GM18951 (cell line): Measurements from ENCODE around the gene STARD3.
"Not testable (repeated sequence)": the region's sequence is repeated elsewhere in the genome, so short reads cannot be mapped to it uniquely, and the experiment has no call there.

Experiments
- POLR2A ChIP-seq: IDR thresholded peaks from 4 replicates; pipeline ENCODE4 v1.6.1; 2011; ENCODE audit warnings: mild to moderate bottlenecking; ENCODE audit not compliant: insufficient read length, insufficient read depth; ENCODE audit errors: extremely low read depth
- in situ Hi-C: fragments of 300-500 bp; cut with MboI; formaldehyde crosslinking; loops from one replicate; pipeline ENCODE4 v1.12.0; 2022; ENCODE audit warnings: low sequenced_read_pairs, mixed read lengths, inconsistent platforms; ENCODE audit not compliant: unreplicated experiment

Gene STARD3

DNA sequence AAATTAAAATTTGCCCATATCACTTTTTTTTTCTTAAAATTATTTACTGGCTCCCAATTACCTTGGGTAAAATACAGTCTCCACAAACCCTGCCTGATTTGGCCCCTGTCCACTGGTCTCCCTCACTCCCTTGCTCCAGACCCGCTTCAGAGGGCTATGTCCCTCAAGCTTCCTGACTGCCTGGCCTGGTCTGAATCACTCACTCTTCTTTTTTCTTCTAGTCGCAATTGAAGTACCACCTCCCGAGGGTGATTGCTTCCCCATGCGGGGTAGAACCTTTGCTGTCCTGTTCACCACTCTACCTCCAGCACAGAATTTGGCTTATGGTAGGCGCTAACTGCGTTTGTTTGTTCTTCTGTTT lies 51.5 kb downstream of the STARD3 start:
- in situ Hi-C loops: no loop called here
- no peak for TF ChIP-seq POLR2A

DNA sequence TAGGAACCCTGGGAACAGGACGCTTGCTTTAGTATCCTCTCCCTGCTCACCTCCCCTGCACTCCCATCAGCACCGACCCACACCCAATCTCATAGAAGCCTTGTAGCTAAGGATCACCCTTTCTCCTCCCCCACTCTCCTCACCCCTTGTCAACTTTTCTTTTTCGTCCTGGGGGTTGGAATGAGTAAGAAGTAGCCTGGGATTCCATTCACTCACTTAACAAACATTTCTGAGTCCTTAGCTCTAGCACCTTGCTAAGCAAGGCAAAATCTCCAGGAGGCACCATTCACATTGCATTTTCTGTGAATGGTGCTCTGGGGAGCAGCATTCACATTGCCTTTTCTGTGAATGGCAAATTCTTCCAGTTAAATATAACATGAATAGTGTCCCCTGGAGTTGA lies 52.0 kb downstream of the STARD3 start:
- no peak for TF ChIP-seq POLR2A
- in situ Hi-C loops: no loop called here

DNA sequence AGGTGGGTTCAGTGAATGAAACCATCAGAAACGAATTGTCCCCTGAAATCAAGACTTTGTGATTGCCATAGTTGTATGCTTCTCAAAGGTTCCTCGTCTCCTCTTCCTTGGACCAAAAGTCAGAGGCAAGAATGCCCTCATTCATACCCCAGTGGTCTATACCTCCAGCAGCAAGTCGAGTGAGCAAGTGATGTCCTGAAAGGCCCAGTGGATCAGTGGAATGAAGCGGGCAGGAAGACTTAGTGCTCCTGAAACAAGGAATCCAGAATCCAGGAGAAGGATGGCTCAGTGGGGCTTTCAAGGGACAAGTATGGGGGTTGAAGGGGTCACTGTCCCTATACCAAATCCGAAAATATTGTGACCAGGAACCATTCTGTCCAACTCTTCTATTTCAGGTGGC lies 57.6 kb downstream of the STARD3 start:
- in situ Hi-C loops: no loop called here

DNA sequence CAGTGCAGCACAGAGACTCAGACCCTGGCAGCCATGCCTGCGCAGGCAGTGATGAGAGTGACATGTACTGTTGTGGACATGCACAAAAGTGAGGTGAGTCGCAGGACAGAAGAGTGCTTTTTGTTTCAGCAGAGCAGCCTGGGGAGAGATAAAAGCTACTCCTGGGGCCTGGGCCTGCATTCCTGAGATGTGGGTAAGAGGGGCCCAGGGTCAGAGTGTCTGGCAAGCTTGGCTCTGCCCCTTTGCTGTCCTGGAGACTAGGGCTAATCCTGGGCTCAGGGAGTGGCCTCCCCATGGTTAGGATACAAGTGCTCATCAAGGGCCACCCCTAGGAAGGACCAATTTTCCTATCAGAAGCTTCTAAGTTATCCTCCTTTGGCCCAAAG lies 58.1 kb downstream of the STARD3 start:
- no peak for TF ChIP-seq POLR2A
- in situ Hi-C loops: no loop called here

More for the DNA sequence above, 57.6 kb downstream of the STARD3 start:
- no peak for TF ChIP-seq POLR2A

DNA sequence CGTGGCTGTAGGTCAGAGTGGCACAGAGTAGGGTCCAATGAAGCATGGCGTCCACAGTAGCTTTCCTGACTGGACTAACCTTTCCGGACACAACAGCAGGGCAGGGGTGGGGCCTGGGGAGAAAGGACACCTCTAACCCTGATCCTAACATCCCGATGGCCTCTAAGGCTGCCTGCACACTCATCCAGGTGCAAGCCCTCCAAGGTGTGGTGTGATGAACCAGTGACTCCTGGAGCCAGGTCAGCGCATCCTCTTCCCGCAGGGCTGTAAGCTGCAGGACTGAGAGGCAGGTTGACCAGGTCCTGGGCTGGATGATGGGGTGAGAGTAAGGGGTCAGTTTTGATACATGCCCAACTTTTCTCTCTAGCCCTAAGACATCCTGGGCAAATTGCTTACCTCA lies 59.8 kb downstream of the STARD3 start:
- in situ Hi-C loops: no loop called here
- no peak for TF ChIP-seq POLR2A

DNA sequence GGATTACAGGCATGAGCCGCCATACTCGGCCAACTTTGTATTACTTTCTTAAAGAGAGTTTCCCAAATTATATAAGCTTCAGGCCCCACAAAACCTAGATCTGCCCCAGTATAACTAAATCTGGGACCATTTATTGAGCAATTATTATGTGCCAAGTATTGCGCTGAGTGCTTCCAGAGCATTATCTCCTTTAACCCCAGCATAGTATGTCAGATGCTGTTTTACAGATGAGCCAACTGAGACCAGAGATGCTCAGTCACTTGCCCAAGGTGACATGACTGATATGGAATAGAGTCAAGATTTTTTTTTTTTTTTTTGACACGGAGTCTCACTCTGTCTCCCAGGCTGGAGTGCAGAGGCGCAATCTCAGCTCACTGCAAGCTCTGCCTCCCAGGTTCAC lies 61.0 kb downstream of the STARD3 start:
- no peak for TF ChIP-seq POLR2A
- in situ Hi-C loops: no loop called here

DNA sequence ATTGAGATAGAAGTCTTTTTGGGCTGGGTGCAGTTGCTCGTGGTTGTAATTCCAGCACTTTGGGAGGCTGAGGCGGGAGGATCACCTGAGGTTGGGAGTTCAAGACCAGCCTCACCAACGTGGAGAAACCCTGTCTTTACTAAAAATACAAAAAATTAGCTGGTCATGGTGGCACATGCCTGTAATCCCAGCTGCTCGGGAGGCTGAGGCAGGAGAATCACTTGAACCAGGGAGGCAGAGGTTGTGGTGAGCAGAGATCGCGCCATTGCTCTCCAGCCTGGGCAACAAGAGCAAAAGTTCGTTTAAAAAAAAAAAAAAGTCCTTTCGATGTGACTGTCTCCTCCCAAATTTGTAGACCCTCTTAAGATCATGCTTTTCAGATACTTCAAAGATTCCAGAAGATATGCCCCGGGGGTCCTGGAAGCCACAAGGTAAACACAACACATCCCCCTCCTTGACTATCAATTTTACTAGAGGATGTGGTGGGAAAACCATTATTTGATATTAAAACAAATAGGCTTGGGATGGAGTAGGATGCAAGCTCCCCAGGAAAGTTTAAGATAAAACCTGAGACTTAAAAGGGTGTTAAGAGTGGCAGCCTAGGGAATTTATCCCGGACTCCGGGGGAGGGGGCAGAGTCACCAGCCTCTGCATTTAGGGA lies 62.3 kb downstream of the STARD3 start:
- in situ Hi-C loops: not testable (repeated sequence)

DNA sequence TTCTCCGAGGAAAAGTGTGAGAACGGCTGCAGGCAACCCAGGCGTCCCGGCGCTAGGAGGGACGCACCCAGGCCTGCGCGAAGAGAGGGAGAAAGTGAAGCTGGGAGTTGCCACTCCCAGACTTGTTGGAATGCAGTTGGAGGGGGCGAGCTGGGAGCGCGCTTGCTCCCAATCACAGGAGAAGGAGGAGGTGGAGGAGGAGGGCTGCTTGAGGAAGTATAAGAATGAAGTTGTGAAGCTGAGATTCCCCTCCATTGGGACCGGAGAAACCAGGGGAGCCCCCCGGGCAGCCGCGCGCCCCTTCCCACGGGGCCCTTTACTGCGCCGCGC lies 62.8 kb downstream of the STARD3 start, which contains the start of gene ERBB2:
Gene ERBB2 (plus strand): TSS at position 247 of the 330 bp plus-strand sequence. CDS start 175 bp downstream, outside the sequence.
- TF ChIP-seq POLR2A: no peak
- in situ Hi-C loops: no loop called here

DNA sequence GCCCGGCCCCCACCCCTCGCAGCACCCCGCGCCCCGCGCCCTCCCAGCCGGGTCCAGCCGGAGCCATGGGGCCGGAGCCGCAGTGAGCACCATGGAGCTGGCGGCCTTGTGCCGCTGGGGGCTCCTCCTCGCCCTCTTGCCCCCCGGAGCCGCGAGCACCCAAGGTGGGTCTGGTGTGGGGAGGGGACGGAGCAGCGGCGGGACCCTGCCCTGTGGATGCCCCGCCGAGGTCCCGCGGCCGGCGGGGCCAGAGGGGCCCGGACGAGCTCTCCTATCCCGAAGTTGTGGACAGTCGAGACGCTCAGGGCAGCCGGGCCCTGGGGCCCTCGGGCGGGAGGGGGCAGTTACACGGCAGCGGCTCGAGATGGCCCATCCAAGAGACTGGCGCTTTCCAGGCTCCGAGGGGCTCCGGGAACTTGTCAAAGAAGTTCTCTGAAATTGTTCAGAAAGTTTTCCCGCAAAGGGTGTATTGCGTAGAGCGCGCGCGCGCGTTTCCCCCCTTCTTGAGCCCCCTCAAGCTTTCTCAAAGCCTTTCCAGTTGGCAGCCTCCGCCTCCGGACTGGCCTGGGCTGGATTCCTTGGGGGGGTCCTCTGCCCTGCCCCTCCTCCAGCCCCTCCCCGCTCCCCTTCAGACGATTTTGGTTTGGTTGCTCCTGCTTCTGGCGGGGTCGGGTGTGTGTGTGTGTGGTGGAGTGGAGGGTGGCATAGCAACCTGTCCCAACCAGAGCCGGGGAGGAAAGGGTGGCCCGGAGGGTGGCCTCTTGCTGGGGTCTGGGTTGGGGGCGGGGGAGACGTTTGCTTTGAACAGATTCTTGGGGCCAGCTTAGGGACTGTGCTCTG lies 63.4 kb downstream of the STARD3 start:
- TF ChIP-seq POLR2A: no peak

DNA sequence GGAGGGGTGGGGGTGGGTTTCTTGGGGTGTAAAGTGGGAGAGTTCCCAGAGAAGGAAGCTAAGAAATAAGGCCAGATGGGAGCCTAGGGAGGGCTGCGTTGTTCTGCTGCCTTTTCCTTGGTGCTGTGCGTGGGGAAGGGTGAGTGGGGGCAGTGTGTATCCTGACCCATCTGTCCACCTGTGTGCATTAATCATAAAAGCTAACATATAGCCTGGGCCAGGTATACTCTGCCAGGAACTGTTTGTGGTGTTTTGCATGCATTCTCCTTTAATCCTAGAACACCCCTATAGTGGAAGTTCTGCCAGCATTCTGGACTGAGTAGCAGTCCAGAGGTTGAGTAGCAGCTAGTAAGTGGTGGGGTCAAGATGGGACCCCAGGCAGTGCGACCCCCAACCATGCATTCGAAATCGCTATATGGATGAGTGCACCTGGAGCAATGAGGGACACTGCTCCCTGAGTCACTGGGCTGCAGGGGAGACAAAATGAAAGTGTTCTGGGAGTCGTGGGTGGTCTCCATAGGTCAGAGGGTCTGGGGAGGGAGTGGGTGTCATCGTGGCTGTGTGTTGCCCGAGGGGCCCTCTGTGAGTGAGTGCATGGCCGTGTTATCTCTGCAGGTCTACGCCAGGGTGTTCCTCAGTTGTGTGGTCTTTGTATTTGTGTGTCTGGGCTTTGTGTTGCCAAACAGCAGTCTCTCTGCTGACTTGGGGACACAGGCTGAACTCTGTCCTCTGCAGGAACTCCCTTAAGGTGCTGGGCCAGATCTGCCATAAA lies 64.3 kb downstream of the STARD3 start:
- in situ Hi-C loops: no loop called here
- no peak for TF ChIP-seq POLR2A

More for the DNA sequence above, 63.4 kb downstream of the STARD3 start:
- in situ Hi-C loops: no loop called here

DNA sequence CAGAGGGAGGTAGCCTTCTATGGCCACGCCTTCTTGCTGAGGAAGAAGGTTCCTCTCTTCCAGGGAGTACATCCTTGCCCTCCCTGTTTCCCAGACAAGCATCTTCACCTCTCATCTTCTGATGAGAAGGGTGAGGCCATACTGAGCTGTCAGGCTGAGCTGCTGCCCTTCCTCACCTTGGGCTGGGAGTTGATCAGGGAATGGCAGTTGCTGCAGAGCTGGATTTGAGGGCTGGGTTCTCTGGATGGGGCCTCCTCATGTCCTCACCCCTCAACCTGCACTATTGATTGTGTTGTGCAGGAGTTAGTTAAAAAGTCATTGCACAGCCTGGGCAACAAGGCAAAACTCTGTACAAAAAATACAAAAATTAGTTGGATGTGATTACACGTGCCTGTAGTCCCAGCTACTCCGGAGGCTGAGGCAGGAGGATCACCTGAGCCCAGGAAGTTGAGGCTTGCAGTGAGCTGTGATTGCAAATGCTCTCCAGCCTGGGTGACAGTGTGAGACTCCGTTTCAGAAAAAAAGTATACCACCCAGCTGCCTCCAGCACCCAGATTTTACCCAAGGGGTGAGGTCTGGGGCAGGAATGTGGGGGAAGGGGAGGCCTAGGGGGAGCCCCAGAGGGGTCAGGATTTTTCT lies 65.0 kb downstream of the STARD3 start:
- in situ Hi-C loops: no loop called here

DNA sequence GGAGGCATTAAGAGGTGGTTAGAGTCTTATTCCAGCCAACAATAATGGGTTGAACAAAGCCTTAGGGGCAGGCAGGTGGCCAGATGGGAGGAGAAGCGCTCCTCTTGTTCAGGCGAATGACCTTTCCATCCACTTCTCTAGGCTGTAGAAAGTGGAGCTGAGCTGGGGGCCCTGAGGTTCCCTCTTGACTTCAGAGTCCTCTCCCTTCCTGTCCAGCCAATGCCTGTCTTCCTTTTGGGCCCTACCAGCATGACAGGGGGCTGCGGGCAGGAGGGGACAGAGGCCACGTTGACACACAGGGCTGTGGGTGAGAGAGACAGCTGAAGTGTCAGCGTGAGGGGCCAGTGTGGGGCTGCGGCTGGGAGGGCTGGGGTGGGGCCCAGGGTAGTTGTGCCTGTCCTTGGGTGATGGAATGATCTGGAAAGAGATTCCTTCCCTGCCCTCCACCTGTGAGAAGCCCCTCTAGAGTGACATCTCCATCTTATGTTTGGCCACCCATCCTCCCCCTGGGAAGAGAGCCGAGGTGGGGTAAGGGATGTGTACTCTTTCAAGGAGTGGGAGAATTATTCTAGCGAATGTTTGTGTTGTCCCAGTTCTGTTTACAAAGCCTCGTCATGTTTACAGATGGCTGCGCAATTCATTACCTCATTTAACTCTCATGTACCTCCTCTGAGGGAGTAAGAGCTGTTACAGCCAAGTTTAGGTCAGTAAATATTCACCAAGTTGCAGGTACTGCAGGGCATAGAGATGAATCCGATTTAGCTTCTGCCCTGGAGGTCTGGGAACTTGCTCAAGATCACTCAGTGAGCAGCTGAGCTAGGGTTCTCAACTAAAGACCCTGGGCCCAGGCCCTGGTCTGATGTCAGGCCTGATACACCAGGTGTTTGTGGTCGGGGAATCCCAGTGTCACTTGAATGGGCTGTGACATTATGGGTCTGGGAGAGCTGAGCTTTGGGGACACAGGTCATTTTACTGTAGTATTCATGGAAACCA lies 66.3 kb downstream of the STARD3 start:
- TF ChIP-seq POLR2A: no peak
- in situ Hi-C loops: no loop called here

More for the DNA sequence above, 65.0 kb downstream of the STARD3 start:
- no peak for TF ChIP-seq POLR2A
